CD4-positive, alpha-beta T cell treated with Interleukin-12 subunit alpha and Interleukin-12 subunit beta, for 1 hour (primary cell): ENCODE data around the gene BAZ2B.

Experiments used
- DNase-seq: peaks from one replicate; pipeline ENCODE4 v3.0.0-alpha.2; 2020

The BAZ2B gene

GRCh38 chr2:159457589-159457988 lies 158.8 kb downstream of the BAZ2B start:
- no peak for DNase-seq

GRCh38 chr2:159456500-159457426 lies 159.6 kb downstream of the BAZ2B start:
- DNase-seq, result no peak

DNA sequence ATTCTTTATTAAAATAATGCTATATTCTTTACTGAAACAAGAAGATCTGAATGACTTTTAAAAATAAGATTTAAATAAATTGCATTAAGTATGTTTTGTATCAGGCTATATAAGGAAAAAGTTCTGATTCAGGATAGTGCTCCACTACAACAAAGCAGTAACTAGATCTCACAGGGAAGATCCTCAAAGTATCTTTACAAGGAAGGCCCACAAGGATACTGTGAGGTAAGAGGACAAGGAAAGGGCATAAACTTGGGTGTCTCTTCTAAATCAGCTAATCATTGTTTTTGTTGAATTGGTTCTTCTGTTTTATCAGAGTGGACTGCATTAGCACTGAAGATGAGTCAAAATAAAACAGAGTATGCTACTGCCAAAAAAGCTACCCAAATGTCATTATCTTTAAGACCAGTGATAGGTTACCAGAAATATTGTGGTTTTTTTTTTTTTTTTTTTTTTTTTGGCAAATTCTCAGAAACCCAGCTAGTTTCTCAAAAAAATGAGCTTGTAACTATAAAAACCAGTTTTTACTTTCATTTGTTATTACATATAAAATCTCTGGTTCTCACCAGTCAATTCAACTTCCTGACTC lies 160.9 kb downstream of the BAZ2B start:
- no peak for DNase-seq

- no peak for DNase-seq
Observed at GRCh38 chr2:159454185-159454584, 162.2 kb downstream of the BAZ2B start.

- no peak for DNase-seq
Observed at GRCh38 chr2:159450180-159450579, 166.2 kb downstream of the BAZ2B start.

DNA sequence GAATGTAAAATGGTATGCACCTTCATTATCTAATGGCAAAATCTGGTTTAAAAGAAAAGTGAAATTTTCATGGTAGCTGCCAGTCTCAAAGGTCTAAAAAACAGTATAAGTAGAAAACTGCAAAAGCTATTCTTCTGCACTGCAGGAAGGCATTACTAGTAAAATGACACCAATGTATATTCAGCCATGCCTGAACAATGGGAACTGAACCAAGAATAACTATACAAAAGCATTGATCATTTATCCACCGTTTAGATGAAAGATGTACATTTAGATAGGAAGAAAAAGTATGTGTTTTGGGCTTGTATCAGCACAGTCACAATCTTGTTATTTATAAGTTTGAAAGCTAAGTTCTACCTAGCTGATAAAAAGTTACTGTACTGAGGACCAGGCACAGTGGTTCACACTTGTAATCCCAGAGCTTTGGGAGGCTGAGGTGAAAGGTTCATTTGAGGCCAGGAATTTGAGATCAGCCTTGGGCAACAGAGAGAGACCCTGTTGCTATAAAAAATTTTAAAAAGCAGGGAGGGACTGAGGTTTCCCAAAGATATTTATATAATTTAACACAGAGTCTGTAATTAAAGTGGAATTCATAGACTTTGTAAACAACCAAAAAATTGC lies 166.7 kb downstream of the BAZ2B start:
- DNase-seq, result no peak

DNA sequence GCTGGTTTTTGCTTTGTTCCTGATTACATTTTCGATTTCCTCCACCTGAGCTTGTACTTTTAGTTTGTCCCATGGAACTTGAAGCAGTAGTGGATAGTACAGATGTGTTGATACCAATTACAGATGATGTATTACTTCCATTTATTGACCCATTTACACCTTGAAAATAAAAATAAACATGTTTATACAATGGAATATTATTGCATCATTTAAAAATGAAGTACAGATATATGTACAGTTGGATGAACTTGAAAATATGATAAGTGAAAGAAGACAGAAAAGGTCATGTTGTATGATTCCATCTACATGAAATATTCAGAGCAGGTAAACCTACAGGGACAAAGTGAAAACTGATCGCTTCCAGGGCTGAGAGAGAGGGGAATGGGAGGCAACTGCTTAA lies 169.5 kb downstream of the BAZ2B start:
- no peak for DNase-seq

DNA sequence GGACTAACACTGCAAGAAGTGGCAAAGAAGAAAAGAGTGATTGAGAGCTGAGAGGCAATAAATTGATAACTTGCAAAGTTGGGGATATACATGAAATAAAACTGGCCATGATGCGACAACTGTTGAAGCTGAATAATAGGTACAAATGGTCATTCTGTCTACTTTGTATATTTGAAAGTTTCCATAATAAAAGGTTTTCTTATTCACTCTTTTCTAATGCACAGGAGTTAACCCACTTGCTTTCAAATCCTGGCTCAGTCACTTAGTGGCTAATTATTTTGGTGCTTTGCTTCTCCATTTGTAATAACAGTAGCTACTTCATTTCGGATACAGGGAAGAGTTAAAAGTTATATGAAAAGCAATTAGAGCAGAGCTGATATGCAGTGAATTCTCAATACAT lies 170.1 kb downstream of the BAZ2B start:
- no peak for DNase-seq

DNA sequence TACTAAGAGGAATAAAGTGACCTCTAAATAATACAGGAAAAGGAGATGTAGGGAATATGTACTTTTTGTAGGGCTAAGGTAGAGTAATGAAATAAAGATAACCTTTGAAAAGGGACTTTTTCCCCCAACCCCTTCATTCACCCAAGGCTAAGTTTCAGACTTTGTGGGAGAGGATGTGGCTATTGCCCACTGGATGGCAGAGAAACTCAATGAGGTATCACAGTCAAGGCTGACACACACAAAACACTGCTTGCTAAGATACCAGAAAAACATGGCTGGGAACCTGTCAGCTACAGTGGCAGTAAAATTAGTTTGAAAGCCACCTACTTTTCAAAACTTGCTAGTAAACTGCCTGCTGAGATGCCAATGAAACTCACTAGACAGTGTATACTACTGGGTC lies 171.0 kb downstream of the BAZ2B start:
- DNase-seq, result no peak

- no peak for DNase-seq
Observed at GRCh38 chr2:159444754-159445153, 171.6 kb downstream of the BAZ2B start.

DNA sequence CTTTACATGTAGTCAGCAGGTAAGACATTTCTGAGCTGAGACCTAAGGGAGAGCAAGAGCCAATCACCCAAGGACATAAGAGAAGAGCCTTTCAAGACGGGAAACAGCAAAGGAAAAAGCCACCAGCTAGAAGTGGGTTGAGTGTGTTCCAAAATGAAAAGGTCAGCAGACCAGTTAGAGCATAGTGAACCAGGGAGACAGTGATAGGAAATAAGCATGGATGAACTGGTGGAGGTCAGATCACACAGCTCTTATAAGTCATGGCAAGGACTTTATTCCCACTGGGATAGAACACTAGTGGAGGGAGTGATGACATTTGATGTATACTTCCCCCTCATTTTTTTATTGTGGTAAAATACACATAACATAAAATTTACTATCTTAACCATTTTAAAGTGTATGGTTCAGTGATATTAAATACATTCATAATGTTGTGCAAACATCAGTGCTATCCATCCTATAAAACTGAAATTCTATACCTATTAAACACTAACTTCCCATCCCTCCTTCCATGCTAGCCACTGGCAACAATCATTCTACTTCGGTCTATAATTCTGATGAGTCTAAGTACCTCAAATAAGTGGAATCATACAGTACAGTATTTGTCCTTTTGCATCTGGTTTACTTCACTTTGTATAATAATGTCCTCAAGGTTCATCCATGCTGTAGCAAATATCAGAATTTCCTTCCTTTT lies 174.0 kb downstream of the BAZ2B start:
- DNase-seq, result no peak

DNA sequence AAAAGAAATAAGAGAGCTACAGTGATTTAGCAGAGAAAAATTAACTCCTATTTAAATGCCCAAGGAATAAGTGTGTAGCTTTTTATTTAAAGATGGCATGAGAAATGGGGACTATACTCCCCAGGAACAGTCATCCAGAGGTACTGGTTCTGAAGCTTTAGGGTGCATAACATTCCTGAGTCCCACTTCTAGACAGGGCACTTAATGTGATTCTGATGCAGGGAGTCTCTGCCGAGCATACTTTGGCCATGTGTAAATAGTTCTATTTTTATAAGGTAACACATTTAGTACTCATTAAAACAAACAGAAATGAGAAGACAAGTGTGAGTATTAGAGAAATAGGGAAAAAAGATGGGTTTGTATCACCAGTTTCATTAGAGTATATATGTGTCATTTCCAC lies 175.2 kb downstream of the BAZ2B start:
- DNase-seq, result no peak

GRCh38 chr2:159439421-159439820 lies 176.9 kb downstream of the BAZ2B start:
- no peak for DNase-seq

DNA sequence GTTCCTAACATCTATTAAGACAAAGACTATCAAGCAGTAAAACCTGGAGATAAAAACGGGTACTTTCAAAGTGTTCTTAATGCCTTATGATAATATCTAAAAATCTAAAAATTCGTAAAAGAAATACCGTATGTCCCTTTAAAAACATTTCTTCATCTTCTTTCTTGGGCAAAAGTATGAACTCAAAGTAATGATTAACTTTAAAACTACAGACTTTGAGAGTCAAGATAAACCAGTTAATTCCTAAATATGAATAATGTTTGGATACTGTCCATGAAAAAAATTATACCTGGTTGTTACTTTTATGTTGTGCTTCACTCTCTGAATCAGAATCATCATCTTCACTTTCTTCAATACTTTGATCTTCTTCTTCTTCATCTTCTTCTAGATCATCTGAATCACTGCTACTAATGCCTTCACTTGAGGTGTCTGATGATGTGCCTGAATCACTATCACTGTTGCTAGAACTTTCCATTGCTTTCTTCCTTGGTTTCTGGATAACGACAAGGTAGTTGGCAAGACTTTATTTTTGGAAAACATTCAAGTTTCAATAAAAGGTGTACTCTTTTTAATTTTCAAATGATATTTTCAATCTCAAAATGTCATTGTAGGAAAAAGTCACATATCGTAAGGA lies 177.5 kb downstream of the BAZ2B start:
- DNase-seq, result no peak

GRCh38 chr2:159438284-159438683 lies 178.1 kb downstream of the BAZ2B start:
- no peak for DNase-seq

GRCh38 chr2:159432610-159433009 lies 183.7 kb downstream of the BAZ2B start:
- DNase-seq, result no peak

DNA sequence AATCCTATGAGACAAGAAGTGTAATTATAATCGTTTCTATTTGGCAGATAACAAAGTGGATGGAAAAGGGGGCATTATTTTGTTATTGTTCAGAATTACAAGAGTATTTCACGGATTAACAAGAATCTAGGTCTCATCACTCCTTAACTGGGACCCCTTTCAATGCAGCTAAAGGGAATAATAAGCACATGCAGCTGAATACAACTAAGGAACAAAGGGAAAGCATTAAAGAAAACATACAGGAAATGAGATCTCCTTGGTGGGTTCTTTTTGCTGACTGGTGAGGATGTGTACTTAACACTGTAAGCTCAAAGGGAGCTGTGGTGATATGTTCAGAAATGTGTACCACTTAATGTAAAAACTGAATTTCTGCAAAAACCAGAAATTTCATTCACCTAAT lies 189.3 kb downstream of the BAZ2B start:
- DNase-seq, result no peak

GRCh38 chr2:159419403-159419802 lies 196.9 kb downstream of the BAZ2B start:
- DNase-seq, result no peak

DNA sequence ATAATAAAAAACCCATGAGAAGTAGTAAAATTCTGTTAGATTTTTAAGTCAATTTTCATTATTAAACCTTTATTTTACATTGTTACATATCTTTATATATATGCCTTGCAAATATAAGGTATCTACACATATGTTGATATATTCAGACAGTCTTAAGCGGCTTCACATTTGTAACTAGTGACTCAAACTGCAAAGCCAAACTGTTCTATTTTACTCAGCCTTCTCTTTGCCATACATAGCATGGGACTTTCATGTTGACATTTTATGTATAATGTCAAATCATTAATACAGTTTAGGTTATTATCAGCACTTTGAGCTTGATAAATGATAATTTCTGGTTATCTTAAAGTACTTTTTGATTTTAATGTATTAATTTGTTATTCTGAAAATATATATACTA lies 204.9 kb downstream of the BAZ2B start:
- DNase-seq, result no peak

DNA sequence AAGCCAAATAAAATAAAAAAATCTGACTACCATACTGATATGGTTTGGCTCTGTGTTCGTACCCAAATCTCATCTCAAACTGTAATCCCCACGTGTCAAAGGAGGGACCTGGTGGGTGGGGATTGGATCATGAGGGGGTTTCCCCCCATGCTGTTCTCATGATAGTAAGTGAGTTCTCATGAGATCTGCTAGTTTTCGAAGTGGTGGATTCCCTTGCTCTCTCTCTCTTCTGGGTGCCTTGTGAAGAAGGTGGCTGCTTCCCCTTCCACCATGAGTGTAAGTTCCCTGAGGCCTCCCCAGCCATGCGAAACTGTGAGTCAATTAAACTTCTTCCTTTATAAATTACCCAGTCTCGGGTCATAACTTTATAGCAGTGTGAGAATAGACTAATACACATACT lies 206.1 kb downstream of the BAZ2B start:
- no peak for DNase-seq

GRCh38 chr2:159409116-159409800 lies 207.1 kb downstream of the BAZ2B start:
- no peak for DNase-seq

- no peak for DNase-seq
Observed at GRCh38 chr2:159402790-159403189, 213.6 kb downstream of the BAZ2B start.
